Tibial artery (tissue), 4 donors: ENCODE results near the gene STK11IP.
"Not testable (repeated sequence)": the region's sequence is repeated elsewhere in the genome, so short reads cannot be mapped to it uniquely, and the experiment has no call there.

Source experiments
- DNase-seq, 2 donors: peaks; one replicate each; pipeline ENCODE4 v3.0.0-alpha.2; 2019
- H3K27ac ChIP-seq, 2 donors: fragments of 200-600 bp; sonication (generic) in 1 of 2; 1 replicate in 1 of 2; 2 replicates in 1 of 2; pipeline ENCODE4 v1.5.1; 2018 to 2019; ENCODE audit warnings: mild to moderate bottlenecking in 1 of 2
- H3K27me3 ChIP-seq, 2 donors: fragments of 200-600 bp; sonication (generic) in 1 of 2; one replicate each; pipeline versions ENCODE4 v1.5.1 to v1.6.0; 2016 to 2019
- H3K36me3 ChIP-seq, 3 donors: fragments of 200-600 bp; sonication (generic) in 2 of 3; one replicate each; pipeline ENCODE4 v1.5.1; 2016 to 2019; ENCODE audit warnings: mild to moderate bottlenecking in 2 of 3
- H3K4me1 ChIP-seq, 4 donors: fragments of 200-600 bp; sonication (generic) in 2 of 4; 1 replicate in 3 of 4; 2 replicates in 1 of 4; pipeline ENCODE4 v1.5.1; 2016 to 2019
- H3K4me3 ChIP-seq, 2 donors: fragments of 200-600 bp; sonication (generic) in 1 of 2; 1 replicate in 1 of 2; 2 replicates in 1 of 2; pipeline ENCODE4 v1.5.1; 2018 to 2019; ENCODE audit warnings: mild to moderate bottlenecking in 2 of 2
- H3K9me3 ChIP-seq, 3 donors: fragments of 200-600 bp; sonication (generic) in 1 of 3; one replicate each; pipeline ENCODE4 v1.5.1; 2016 to 2019
- CTCF ChIP-seq, 2 experiments: fragments of 200-600 bp in 1 of 2; fragments of 450-650 bp in 1 of 2; IDR thresholded peaks; one replicate each; pipeline ENCODE4 v1.5.1; 2017 to 2019; ENCODE audit warnings: antibody characterized with exemption in 2 of 2, mild to moderate bottlenecking in 1 of 2, moderate library complexity in 1 of 2
- intact Hi-C: fragments of 100-400 bp; cut with DNase I; formaldehyde crosslinking; loops from one replicate; pipeline ENCODE4 v1.15.0; 2023; ENCODE audit warnings: low total_unique reads

Gene STK11IP

GRCh38 chr2:219648963-219649362 lies 51.3 kb downstream of the STK11IP start:
- no peak overlapping the region for H3K4me3 ChIP-seq
- intact Hi-C loops = no loop called here
- H3K36me3 ChIP-seq = no peaks in the 10 kb centered on the region
- H3K27ac ChIP-seq = no peak overlapping the region
- H3K27me3 ChIP-seq = no peaks in the 10 kb centered on the region
- DNase-seq = no peak
- no peaks in the 10 kb centered on the region for H3K9me3 ChIP-seq
- no peak for TF ChIP-seq CTCF (IDR thresholded peaks at IDR 0.05)
- H3K4me1 ChIP-seq = peaks cover 0 to 13% (median 8%) of the 10 kb centered on the region in 4 donors

GRCh38 chr2:219650426-219651248 lies 53.0 kb downstream of the STK11IP start:
- TF ChIP-seq CTCF (IDR thresholded peaks at IDR 0.05) = no peak
- H3K27ac ChIP-seq = no peak overlapping the region
- H3K4me3 ChIP-seq = no peak overlapping the region
- no peaks in the 10 kb centered on the region for H3K27me3 ChIP-seq
- H3K4me1 ChIP-seq = peaks cover 0 to 6% (median 3%) of the 10 kb centered on the region in 4 donors
- H3K9me3 ChIP-seq = no peaks in the 10 kb centered on the region
- intact Hi-C loops = no loop called here
- no peaks in the 10 kb centered on the region for H3K36me3 ChIP-seq
- DNase-seq = no peak

GRCh38 chr2:219651656-219652055 lies 54.0 kb downstream of the STK11IP start:
- DNase-seq = peak in 1 of 2 donors; percentile 9
- intact Hi-C loops, H3K27me3 ChIP-seq, H3K9me3 ChIP-seq, H3K4me3 ChIP-seq, H3K27ac ChIP-seq, H3K36me3 ChIP-seq, H3K4me1 ChIP-seq: not testable (repeated sequence)

GRCh38 chr2:219656526-219656925 lies 58.9 kb downstream of the STK11IP start:
- peaks cover 0 to 8% (median 0%) of the 10 kb centered on the region in 4 donors for H3K4me1 ChIP-seq
- peaks cover 0 to 5% (median 0%) of the 10 kb centered on the region in 3 donors for H3K9me3 ChIP-seq
- intact Hi-C loops = no loop called here
- H3K27me3 ChIP-seq = no peaks in the 10 kb centered on the region
- no peak for TF ChIP-seq CTCF (IDR thresholded peaks at IDR 0.05)
- H3K27ac ChIP-seq = no peak overlapping the region
- H3K4me3 ChIP-seq = no peak overlapping the region
- DNase-seq = no peak
- H3K36me3 ChIP-seq = no peaks in the 10 kb centered on the region

- H3K27ac ChIP-seq = peak overlapping the region; percentile 45 to 47
- H3K27me3 ChIP-seq = no peaks in the 10 kb centered on the region
- H3K36me3 ChIP-seq = no peaks in the 10 kb centered on the region
- peaks cover 0 to 8% (median 0%) of the 10 kb centered on the region in 4 donors for H3K4me1 ChIP-seq
- no peak for DNase-seq
- peaks cover 0 to 5% (median 0%) of the 10 kb centered on the region in 3 donors for H3K9me3 ChIP-seq
- intact Hi-C loops = no loop called here
- no peak overlapping the region for H3K4me3 ChIP-seq
- no peak for TF ChIP-seq CTCF (IDR thresholded peaks at IDR 0.05)
Observed at GRCh38 chr2:219658196-219658846, 60.7 kb downstream of the STK11IP start.

- no peak for TF ChIP-seq CTCF (IDR thresholded peaks at IDR 0.05)
- no peaks in the 10 kb centered on the region for H3K27me3 ChIP-seq
- peaks cover 0 to 8% (median 0%) of the 10 kb centered on the region in 4 donors for H3K4me1 ChIP-seq
- no peak overlapping the region for H3K4me3 ChIP-seq
- no peak for DNase-seq
- H3K9me3 ChIP-seq = peaks cover 0 to 5% (median 0%) of the 10 kb centered on the region in 3 donors
- intact Hi-C loops = no loop called here
- H3K36me3 ChIP-seq = no peaks in the 10 kb centered on the region
- H3K27ac ChIP-seq = peak overlapping the region in 1 of 2 donors; percentile 47
Observed at GRCh38 chr2:219658874-219659273, 61.2 kb downstream of the STK11IP start.
